ENCODE results near the gene MUL1. TPM values are rescaled to one million over a fixed set of nuclear protein-coding genes. Genes with fewer than 3 reads are reported as not detected.

MUL1 gene
- total and polyA plus RNA-seq, 4 donors: 6.0 to 32.6 (median 24.6) TPM

GRCh38 chr1:20474996-20475395, 33.0 kb downstream of the MUL1 start:
- peaks cover 0 to 42% (median 10%) of the 10 kb centered on the region in 5 donors for H3K4me1 ChIP-seq (ENCODE audit: control insufficient read depth in 5 of 5, insufficient read depth in 5 of 5, low read length in 5 of 5)
- no peak for TF ChIP-seq CTCF (IDR thresholded peaks at IDR 0.05; ENCODE audit: control extremely low read depth, extremely low read depth)
- DNase-seq: no peak
- no peak for ATAC-seq (ENCODE audit: insufficient read depth, low FRiP score)
- no peak overlapping the region for H3K9ac ChIP-seq (ENCODE audit: insufficient read depth in 1 of 2, low read length in 2 of 2)
- H3K36me3 ChIP-seq (ENCODE audit: control insufficient read depth in 4 of 4, insufficient read depth in 4 of 4, low read length in 4 of 4): no peaks in the 10 kb centered on the region
- no peak overlapping the region for H3K27ac ChIP-seq (ENCODE audit: low read depth in 1 of 2, low read length in 1 of 2)
- H3K9me3 ChIP-seq (ENCODE audit: control insufficient read depth in 4 of 4, insufficient read depth in 3 of 4, low read length in 3 of 4): peaks cover 0 to 6% (median 0%) of the 10 kb centered on the region in 4 donors
- H3K4me3 ChIP-seq: no peak overlapping the region
- 64 to 65% methylated on average over 7 of the region's 7 CpGs for WGBS, 2 donors
- peaks cover 0 to 26% (median 10%) of the 10 kb centered on the region in 3 donors for H3K27me3 ChIP-seq (ENCODE audit: control insufficient read depth in 3 of 3, insufficient read depth in 3 of 3, low read length in 2 of 3)

- no peak for ATAC-seq (ENCODE audit: insufficient read depth, low FRiP score)
- WGBS, 2 donors: 72 to 84% methylated on average over 2 of the region's 2 CpGs
These were observed 33.5 kb downstream of the MUL1 start for GRCh38 chr1:20474333-20474975.

GRCh38 chr1:20473894-20474293, 34.1 kb downstream of the MUL1 start:
- WGBS, 2 donors: 86 to 93% methylated on average over 4 of the region's 4 CpGs
- Histone ChIP-seq H3K9ac (ENCODE audit: insufficient read depth in 1 of 2, low read length in 2 of 2) (no peak overlapping the region), H3K4me1 (ENCODE audit: control insufficient read depth in 5 of 5, insufficient read depth in 5 of 5, low read length in 5 of 5) (peaks cover 0 to 36% (median 8%) of the 10 kb centered on the region in 5 donors), H3K9me3 (ENCODE audit: control insufficient read depth in 4 of 4, insufficient read depth in 3 of 4, low read length in 3 of 4) (peaks cover 0 to 6% (median 0%) of the 10 kb centered on the region in 4 donors), H3K27me3 (ENCODE audit: control insufficient read depth in 3 of 3, insufficient read depth in 3 of 3, low read length in 2 of 3) (peaks cover 0 to 26% (median 10%) of the 10 kb centered on the region in 3 donors), H3K36me3 (ENCODE audit: control insufficient read depth in 4 of 4, insufficient read depth in 4 of 4, low read length in 4 of 4) (no peaks in the 10 kb centered on the region), H3K27ac (ENCODE audit: low read depth in 1 of 2, low read length in 1 of 2) (no peak overlapping the region), H3K4me3 (no peak overlapping the region)
- ATAC-seq (ENCODE audit: insufficient read depth, low FRiP score) (no peak), DNase-seq (no peak)
- TF ChIP-seq CTCF (IDR thresholded peaks at IDR 0.05; ENCODE audit: control extremely low read depth, extremely low read depth): no peak

More at GRCh38 chr1:20474333-20474975, 33.5 kb downstream of the MUL1 start:
- Histone ChIP-seq H3K27me3 (ENCODE audit: control insufficient read depth in 3 of 3, insufficient read depth in 3 of 3, low read length in 2 of 3) (peaks cover 0 to 26% (median 10%) of the 10 kb centered on the region in 3 donors), H3K9ac (ENCODE audit: insufficient read depth in 1 of 2, low read length in 2 of 2) (no peak overlapping the region), H3K4me3 (no peak overlapping the region), H3K36me3 (ENCODE audit: control insufficient read depth in 4 of 4, insufficient read depth in 4 of 4, low read length in 4 of 4) (no peaks in the 10 kb centered on the region), H3K4me1 (ENCODE audit: control insufficient read depth in 5 of 5, insufficient read depth in 5 of 5, low read length in 5 of 5) (peaks cover 0 to 36% (median 8%) of the 10 kb centered on the region in 5 donors), H3K27ac (ENCODE audit: low read depth in 1 of 2, low read length in 1 of 2) (no peak overlapping the region), H3K9me3 (ENCODE audit: control insufficient read depth in 4 of 4, insufficient read depth in 3 of 4, low read length in 3 of 4) (peaks cover 0 to 6% (median 0%) of the 10 kb centered on the region in 4 donors)
- DNase-seq: no peak
- no peak for TF ChIP-seq CTCF (IDR thresholded peaks at IDR 0.05; ENCODE audit: control extremely low read depth, extremely low read depth)
